Measurements from ENCODE around the gene CSPG4. TPM values are rescaled to one million over a fixed set of nuclear protein-coding genes. Genes with fewer than 3 reads are reported as not detected.

The CSPG4 gene
- total and polyA plus RNA-seq, 2 of the 13 experiments (the other 11 are each of a cell fraction or from before 2014, with no cell fraction given) = 0.01 to 0.04 TPM

DNA sequence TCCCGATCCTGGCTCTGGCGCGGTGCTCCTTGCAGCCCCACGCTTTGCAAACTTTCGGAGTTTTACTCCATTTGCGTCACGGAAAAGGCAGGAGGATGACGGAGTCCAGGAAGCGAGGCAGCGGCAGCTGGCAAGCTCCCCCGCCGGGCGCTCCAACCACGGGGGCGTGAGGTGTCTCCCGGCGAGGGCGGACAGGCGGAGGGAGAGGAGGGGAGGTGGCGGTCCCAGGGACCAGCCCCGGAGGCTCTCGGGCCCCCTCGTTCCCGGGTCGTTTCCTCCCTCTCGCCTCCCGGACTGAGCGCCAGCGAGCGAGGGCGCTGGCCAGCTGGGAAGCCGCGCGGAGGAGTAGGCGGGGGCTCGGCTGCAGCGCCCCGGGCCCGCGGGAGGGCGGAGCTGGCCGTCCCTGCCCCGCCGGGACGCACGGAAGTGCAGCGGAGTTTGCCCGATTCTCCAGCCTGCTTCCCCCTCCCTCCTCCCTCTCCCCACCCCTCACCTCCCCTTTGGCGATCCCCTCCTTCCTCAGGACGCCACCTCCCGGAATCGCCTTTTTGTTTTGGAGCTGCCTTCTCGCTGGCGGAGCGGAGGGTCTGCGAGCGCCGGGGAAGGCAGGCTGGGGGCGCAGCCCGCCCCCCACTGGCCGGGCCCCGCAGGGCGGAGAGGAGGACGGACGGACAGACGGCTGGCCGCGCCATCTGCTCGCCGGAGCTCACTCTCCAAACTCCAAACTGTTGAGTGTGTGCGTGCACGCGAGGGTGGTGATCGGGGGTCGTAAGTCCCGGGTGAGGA lies 65.1 kb downstream of the CSPG4 start, which contains the start of gene SNX33 (continued):
- no peak; the same call in 1 of the 2 replicates for TF ChIP-seq THAP11 (CRISPR knock-in tag; IDR thresholded peaks at IDR 0.05)
- TF ChIP-seq YY1 (IDR thresholded peaks at IDR 0.05; ENCODE audit: insufficient read depth, insufficient replicate concordance, low read depth, low read length) = peak; percentile 11
- no peak for TF ChIP-seq ZNF510 (CRISPR knock-in tag; IDR thresholded peaks at IDR 0.05; ENCODE audit: low read depth)
- TF ChIP-seq REPIN1 (CRISPR knock-in tag; IDR thresholded peaks at IDR 0.05; ENCODE audit: borderline replicate concordance, low read depth) = peak; percentile 88
- TF ChIP-seq ZFAT (CRISPR knock-in tag; conservative IDR thresholded peaks at IDR 0.05) = no peak
- no peak for TF ChIP-seq ZKSCAN8 (CRISPR knock-in tag; IDR thresholded peaks at IDR 0.05; ENCODE audit: borderline replicate concordance)
- TF ChIP-seq, protein P1, sequence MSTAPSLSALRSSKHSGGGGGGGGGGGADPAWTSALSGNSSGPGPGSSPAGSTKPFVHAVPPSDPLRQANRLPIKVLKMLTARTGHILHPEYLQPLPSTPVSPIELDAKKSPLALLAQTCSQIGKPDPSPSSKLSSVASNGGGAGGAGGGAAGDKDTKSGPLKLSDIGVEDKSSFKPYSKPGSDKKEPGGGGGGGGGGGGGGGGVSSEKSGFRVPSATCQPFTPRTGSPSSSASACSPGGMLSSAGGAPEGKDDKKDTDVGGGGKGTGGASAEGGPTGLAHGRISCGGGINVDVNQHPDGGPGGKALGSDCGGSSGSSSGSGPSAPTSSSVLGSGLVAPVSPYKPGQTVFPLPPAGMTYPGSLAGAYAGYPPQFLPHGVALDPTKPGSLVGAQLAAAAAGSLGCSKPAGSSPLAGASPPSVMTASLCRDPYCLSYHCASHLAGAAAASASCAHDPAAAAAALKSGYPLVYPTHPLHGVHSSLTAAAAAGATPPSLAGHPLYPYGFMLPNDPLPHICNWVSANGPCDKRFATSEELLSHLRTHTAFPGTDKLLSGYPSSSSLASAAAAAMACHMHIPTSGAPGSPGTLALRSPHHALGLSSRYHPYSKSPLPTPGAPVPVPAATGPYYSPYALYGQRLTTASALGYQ (CRISPR knock-in tag; IDR thresholded peaks at IDR 0.05) = no peak
- TF ChIP-seq, protein P2, sequence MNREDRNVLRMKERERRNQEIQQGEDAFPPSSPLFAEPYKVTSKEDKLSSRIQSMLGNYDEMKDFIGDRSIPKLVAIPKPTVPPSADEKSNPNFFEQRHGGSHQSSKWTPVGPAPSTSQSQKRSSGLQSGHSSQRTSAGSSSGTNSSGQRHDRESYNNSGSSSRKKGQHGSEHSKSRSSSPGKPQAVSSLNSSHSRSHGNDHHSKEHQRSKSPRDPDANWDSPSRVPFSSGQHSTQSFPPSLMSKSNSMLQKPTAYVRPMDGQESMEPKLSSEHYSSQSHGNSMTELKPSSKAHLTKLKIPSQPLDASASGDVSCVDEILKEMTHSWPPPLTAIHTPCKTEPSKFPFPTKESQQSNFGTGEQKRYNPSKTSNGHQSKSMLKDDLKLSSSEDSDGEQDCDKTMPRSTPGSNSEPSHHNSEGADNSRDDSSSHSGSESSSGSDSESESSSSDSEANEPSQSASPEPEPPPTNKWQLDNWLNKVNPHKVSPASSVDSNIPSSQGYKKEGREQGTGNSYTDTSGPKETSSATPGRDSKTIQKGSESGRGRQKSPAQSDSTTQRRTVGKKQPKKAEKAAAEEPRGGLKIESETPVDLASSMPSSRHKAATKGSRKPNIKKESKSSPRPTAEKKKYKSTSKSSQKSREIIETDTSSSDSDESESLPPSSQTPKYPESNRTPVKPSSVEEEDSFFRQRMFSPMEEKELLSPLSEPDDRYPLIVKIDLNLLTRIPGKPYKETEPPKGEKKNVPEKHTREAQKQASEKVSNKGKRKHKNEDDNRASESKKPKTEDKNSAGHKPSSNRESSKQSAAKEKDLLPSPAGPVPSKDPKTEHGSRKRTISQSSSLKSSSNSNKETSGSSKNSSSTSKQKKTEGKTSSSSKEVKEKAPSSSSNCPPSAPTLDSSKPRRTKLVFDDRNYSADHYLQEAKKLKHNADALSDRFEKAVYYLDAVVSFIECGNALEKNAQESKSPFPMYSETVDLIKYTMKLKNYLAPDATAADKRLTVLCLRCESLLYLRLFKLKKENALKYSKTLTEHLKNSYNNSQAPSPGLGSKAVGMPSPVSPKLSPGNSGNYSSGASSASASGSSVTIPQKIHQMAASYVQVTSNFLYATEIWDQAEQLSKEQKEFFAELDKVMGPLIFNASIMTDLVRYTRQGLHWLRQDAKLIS (CRISPR knock-in tag; IDR thresholded peaks at IDR 0.05) = no peak
- TF ChIP-seq IRX3 (CRISPR knock-in tag; IDR thresholded peaks at IDR 0.05; ENCODE audit: borderline replicate concordance, low read depth) = peak; percentile 74; the same call in 1 of the 2 replicates
- no peak for TF ChIP-seq ZNF264 (CRISPR knock-in tag; IDR thresholded peaks at IDR 0.05)
- no peak for TF ChIP-seq RFX5 (IDR thresholded peaks at IDR 0.05; ENCODE audit: low read depth, low read length)
- TF ChIP-seq, protein P3, sequence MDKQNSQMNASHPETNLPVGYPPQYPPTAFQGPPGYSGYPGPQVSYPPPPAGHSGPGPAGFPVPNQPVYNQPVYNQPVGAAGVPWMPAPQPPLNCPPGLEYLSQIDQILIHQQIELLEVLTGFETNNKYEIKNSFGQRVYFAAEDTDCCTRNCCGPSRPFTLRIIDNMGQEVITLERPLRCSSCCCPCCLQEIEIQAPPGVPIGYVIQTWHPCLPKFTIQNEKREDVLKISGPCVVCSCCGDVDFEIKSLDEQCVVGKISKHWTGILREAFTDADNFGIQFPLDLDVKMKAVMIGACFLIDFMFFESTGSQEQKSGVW (CRISPR knock-in tag; IDR thresholded peaks at IDR 0.05; ENCODE audit: borderline replicate concordance) = no peak
- TF ChIP-seq ZNF180 (CRISPR knock-in tag; IDR thresholded peaks at IDR 0.05; ENCODE audit: borderline replicate concordance, low read depth) = no peak
- 0 out of 2 replicates have a peak, but pooled peaks have one; percentile 14 for TF ChIP-seq GLI4 (CRISPR knock-in tag; IDR thresholded peaks at IDR 0.05; ENCODE audit: borderline replicate concordance)
- TF ChIP-seq ZNF564 (CRISPR knock-in tag; IDR thresholded peaks at IDR 0.05) = peak; percentile 52; the same call in 1 of the 2 replicates
- TF ChIP-seq IKZF1 (IDR thresholded peaks at IDR 0.05) = no peak
- TF ChIP-seq POLR2A (IDR thresholded peaks at IDR 0.05; ENCODE audit: insufficient read depth in 1 of 2, low read depth in 2 of 2, low read length in 2 of 2) = no peak; a peak in 1 of 4 replicates
- no peak; the same call in 1 of the 2 replicates for TF ChIP-seq ZNF460 (CRISPR knock-in tag; IDR thresholded peaks at IDR 0.05; ENCODE audit: borderline replicate concordance)
- no peak for TF ChIP-seq XBP1 (CRISPR knock-in tag; IDR thresholded peaks at IDR 0.05)
- TF ChIP-seq THAP9 (CRISPR knock-in tag; IDR thresholded peaks at IDR 0.05; ENCODE audit: borderline replicate concordance) = no peak

All from HepG2 (cell line).